ENCODE measurements around the gene HOMER1.

The HOMER1 gene

GRCh38 chr5:79546782-79547428 is 33.0 kb upstream of the HOMER1 start:
- Histone ChIP-seq H3K27ac (ENCODE audit: low read depth, low read length) (no peak overlapping the region), H3K4me2 (ENCODE audit: low read length) (no peak overlapping the region)
- no peak for TF ChIP-seq EZH2phosphoT487 (IDR thresholded peaks at IDR 0.05; ENCODE audit: borderline replicate concordance, low read length)

GRCh38 chr5:79544131-79544530 is 30.2 kb upstream of the HOMER1 start:
- H3F3A ChIP-seq (ENCODE audit: control insufficient read depth, insufficient read depth) = no peaks in the 10 kb centered on the region
- H3K9me2 ChIP-seq (replicated peaks; ENCODE audit: control insufficient read depth, low read length) = no peaks in the 10 kb centered on the region
- no peaks in the 10 kb centered on the region for H3K4me1 ChIP-seq (ENCODE audit: control insufficient read depth, low read length)
- no peak overlapping the region for H3K4me2 ChIP-seq (ENCODE audit: low read length)
- no peaks in the 10 kb centered on the region for H3K36me3 ChIP-seq (ENCODE audit: control insufficient read depth, low read length)
- H3K27ac ChIP-seq (ENCODE audit: low read depth, low read length) = no peak overlapping the region
- no peaks in the 10 kb centered on the region for H3K9me3 ChIP-seq (ENCODE audit: control insufficient read depth, insufficient read depth, low read length)
- no peaks in the 10 kb centered on the region for H3K79me2 ChIP-seq (ENCODE audit: control insufficient read depth, low read length)
- H3K4me3 ChIP-seq (ENCODE audit: low read length) = no peak overlapping the region
- no peak for TF ChIP-seq CTCF (IDR thresholded peaks at IDR 0.05; ENCODE audit: low read depth, low read length, poor library complexity, severe bottlenecking)
- no peak for TF ChIP-seq EZH2phosphoT487 (IDR thresholded peaks at IDR 0.05; ENCODE audit: borderline replicate concordance, low read length)
- no peaks in the 10 kb centered on the region for H3K27me3 ChIP-seq (ENCODE audit: control insufficient read depth, low read length)
- no peaks in the 10 kb centered on the region for H4K20me1 ChIP-seq (ENCODE audit: control insufficient read depth, insufficient read depth, low read depth, low read length)

More at GRCh38 chr5:79546782-79547428, 33.0 kb upstream of the HOMER1 start:
- no peaks in the 10 kb centered on the region for H3K36me3 ChIP-seq (ENCODE audit: control insufficient read depth, low read length)
- H3K27me3 ChIP-seq (ENCODE audit: control insufficient read depth, low read length) = no peaks in the 10 kb centered on the region
- no peaks in the 10 kb centered on the region for H3K9me3 ChIP-seq (ENCODE audit: control insufficient read depth, insufficient read depth, low read length)
- H4K20me1 ChIP-seq (ENCODE audit: control insufficient read depth, insufficient read depth, low read depth, low read length) = no peaks in the 10 kb centered on the region
- no peaks in the 10 kb centered on the region for H3K9me2 ChIP-seq (replicated peaks; ENCODE audit: control insufficient read depth, low read length)
- no peaks in the 10 kb centered on the region for H3K79me2 ChIP-seq (ENCODE audit: control insufficient read depth, low read length)
- no peak overlapping the region for H3K4me3 ChIP-seq (ENCODE audit: low read length)
- no peaks in the 10 kb centered on the region for H3F3A ChIP-seq (ENCODE audit: control insufficient read depth, insufficient read depth)
- no peaks in the 10 kb centered on the region for H3K4me1 ChIP-seq (ENCODE audit: control insufficient read depth, low read length)

GRCh38 chr5:79540939-79541338 is 27.0 kb upstream of the HOMER1 start:
- no peaks in the 10 kb centered on the region for H3K9me3 ChIP-seq (ENCODE audit: control insufficient read depth, insufficient read depth, low read length)
- no peaks in the 10 kb centered on the region for H3K79me2 ChIP-seq (ENCODE audit: control insufficient read depth, low read length)
- H3K27me3 ChIP-seq (ENCODE audit: control insufficient read depth, low read length) = peaks cover 3% of the 10 kb centered on the region
- no peaks in the 10 kb centered on the region for H3K4me1 ChIP-seq (ENCODE audit: control insufficient read depth, low read length)
- no peaks in the 10 kb centered on the region for H3K36me3 ChIP-seq (ENCODE audit: control insufficient read depth, low read length)
- no peak overlapping the region for H3K4me2 ChIP-seq (ENCODE audit: low read length)
- H3K4me3 ChIP-seq (ENCODE audit: low read length) = no peak overlapping the region
- no peaks in the 10 kb centered on the region for H3F3A ChIP-seq (ENCODE audit: control insufficient read depth, insufficient read depth)
- H3K27ac ChIP-seq (ENCODE audit: low read depth, low read length) = no peak overlapping the region
- TF ChIP-seq EZH2phosphoT487 (IDR thresholded peaks at IDR 0.05; ENCODE audit: borderline replicate concordance, low read length) = no peak
- TF ChIP-seq CTCF (IDR thresholded peaks at IDR 0.05; ENCODE audit: low read depth, low read length, poor library complexity, severe bottlenecking) = no peak
- no peaks in the 10 kb centered on the region for H4K20me1 ChIP-seq (ENCODE audit: control insufficient read depth, insufficient read depth, low read depth, low read length)
- H3K9me2 ChIP-seq (replicated peaks; ENCODE audit: control insufficient read depth, low read length) = no peaks in the 10 kb centered on the region

- Histone ChIP-seq H3K36me3 (ENCODE audit: control insufficient read depth, low read length) (no peaks in the 10 kb centered on the region), H3K9me3 (ENCODE audit: control insufficient read depth, insufficient read depth, low read length) (no peaks in the 10 kb centered on the region), H4K20me1 (ENCODE audit: control insufficient read depth, insufficient read depth, low read depth, low read length) (no peaks in the 10 kb centered on the region), H3K4me1 (ENCODE audit: control insufficient read depth, low read length) (no peaks in the 10 kb centered on the region), H3K4me3 (ENCODE audit: low read length) (no peak overlapping the region), H3K9me2 (replicated peaks; ENCODE audit: control insufficient read depth, low read length) (no peaks in the 10 kb centered on the region), H3K4me2 (ENCODE audit: low read length) (no peak overlapping the region), H3K27ac (ENCODE audit: low read depth, low read length) (no peak overlapping the region), H3F3A (ENCODE audit: control insufficient read depth, insufficient read depth) (no peaks in the 10 kb centered on the region), H3K79me2 (ENCODE audit: control insufficient read depth, low read length) (no peaks in the 10 kb centered on the region), H3K27me3 (ENCODE audit: control insufficient read depth, low read length) (peaks cover 3% of the 10 kb centered on the region)
- TF ChIP-seq EZH2phosphoT487 (IDR thresholded peaks at IDR 0.05; ENCODE audit: borderline replicate concordance, low read length) (no peak), CTCF (IDR thresholded peaks at IDR 0.05; ENCODE audit: low read depth, low read length, poor library complexity, severe bottlenecking) (no peak)
Observed at GRCh38 chr5:79536193-79536906, 22.4 kb upstream of the HOMER1 start.
